Cardiac fibroblast (primary cell): Measurements from ENCODE around the gene CADM2.
"Not testable (repeated sequence)": the region's sequence is repeated elsewhere in the genome, so short reads cannot be mapped to it uniquely, and the experiment has no call there.

Source experiments
- DNase-seq, 2 donors: peaks; one replicate each; pipeline versions ENCODE4 v3.0.0 to v3.0.0-alpha.2; 2010; ENCODE audit warnings: low read depth in 2 of 2
- H3K4me3 ChIP-seq, 2 donors: replicated peaks in 1 of 2; 1 replicate in 1 of 2; 2 replicates in 1 of 2; pipeline ENCODE4 v1.5.1; 2011; ENCODE audit warnings: low read depth in 2 of 2, low read length in 2 of 2, mild to moderate bottlenecking in 2 of 2, moderate library complexity in 1 of 2
- TF ChIP-seq, protein P1 (sequence below): IDR thresholded peaks from one replicate; pipeline ENCODE4 v1.5.1; 2011; ENCODE audit warnings: low read depth, mild to moderate bottlenecking, low read length, inconsistent platforms

The CADM2 gene

DNA sequence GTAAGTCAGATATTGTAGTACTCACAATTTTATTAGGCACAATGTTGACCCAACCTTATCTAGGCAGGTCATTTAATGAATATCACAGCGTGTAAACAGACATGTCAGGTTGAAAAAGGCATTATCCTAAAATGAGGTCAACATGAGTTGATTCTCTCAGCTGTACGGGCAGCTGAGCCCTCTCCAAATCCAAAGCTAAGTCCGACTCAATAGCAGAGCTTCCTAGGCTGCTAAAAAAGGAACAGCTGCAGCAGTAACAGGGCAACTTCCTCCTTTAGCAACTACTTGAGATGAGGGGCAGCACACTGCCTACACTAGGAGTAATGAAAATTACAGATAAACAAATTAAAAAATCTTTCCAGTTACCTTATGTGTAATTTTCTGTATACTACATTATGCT, 189.2 kb downstream of the CADM2 start:
- DNase-seq, result no peak
- no peak overlapping the region for H3K4me3 ChIP-seq
- TF ChIP-seq, protein P1, sequence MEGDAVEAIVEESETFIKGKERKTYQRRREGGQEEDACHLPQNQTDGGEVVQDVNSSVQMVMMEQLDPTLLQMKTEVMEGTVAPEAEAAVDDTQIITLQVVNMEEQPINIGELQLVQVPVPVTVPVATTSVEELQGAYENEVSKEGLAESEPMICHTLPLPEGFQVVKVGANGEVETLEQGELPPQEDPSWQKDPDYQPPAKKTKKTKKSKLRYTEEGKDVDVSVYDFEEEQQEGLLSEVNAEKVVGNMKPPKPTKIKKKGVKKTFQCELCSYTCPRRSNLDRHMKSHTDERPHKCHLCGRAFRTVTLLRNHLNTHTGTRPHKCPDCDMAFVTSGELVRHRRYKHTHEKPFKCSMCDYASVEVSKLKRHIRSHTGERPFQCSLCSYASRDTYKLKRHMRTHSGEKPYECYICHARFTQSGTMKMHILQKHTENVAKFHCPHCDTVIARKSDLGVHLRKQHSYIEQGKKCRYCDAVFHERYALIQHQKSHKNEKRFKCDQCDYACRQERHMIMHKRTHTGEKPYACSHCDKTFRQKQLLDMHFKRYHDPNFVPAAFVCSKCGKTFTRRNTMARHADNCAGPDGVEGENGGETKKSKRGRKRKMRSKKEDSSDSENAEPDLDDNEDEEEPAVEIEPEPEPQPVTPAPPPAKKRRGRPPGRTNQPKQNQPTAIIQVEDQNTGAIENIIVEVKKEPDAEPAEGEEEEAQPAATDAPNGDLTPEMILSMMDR, result no peak

GRCh38 chr3:85151555-85151954, 192.8 kb downstream of the CADM2 start:
- no peak for DNase-seq
- no peak overlapping the region for H3K4me3 ChIP-seq
- TF ChIP-seq, protein P1, result no peak

- not testable (repeated sequence) for DNase-seq, H3K4me3 ChIP-seq
These were observed 194.5 kb downstream of the CADM2 start for GRCh38 chr3:85153279-85153678.

GRCh38 chr3:85159376-85159775, 200.6 kb downstream of the CADM2 start:
- no peak for DNase-seq
- H3K4me3 ChIP-seq, result no peak overlapping the region
- TF ChIP-seq, protein P1, result no peak

- no peak overlapping the region for H3K4me3 ChIP-seq
- no peak for DNase-seq
- TF ChIP-seq, protein P1, result no peak
These were observed 202.8 kb downstream of the CADM2 start for GRCh38 chr3:85161544-85161943.

GRCh38 chr3:85162905-85163304, 204.1 kb downstream of the CADM2 start:
- no peak for DNase-seq
- TF ChIP-seq, protein P1, result no peak
- H3K4me3 ChIP-seq, result no peak overlapping the region

- DNase-seq, result no peak
- TF ChIP-seq, protein P1, result no peak
These were observed 205.6 kb downstream of the CADM2 start for GRCh38 chr3:85164436-85164835.

More at GRCh38 chr3:85164436-85164835, 205.6 kb downstream of the CADM2 start:
- H3K4me3 ChIP-seq, result no peak overlapping the region
